H1 (cell line): ENCODE measurements around the gene ACACB. TPM values are rescaled to one million over a fixed set of nuclear protein-coding genes. Genes with fewer than 3 reads are reported as not detected.

Source experiments
- CTCF ChIA-PET: fragments of 300-600 bp; sonication (Branson Sonifier 250); formaldehyde crosslinking; loops from one replicate; lab custom pipeline; 2021; ENCODE audit not compliant: partially characterized antibody; lab: Charles Lee
- POLR2A ChIA-PET: fragments of 300-600 bp; sonication (Branson Sonifier 250); formaldehyde crosslinking; loops from one replicate; lab custom pipeline; 2021; ENCODE audit warnings: inconsistent platforms; ENCODE audit not compliant: partially characterized antibody; lab: Charles Lee
- DNase-seq, 2 experiments: peaks; one replicate each; pipeline versions ENCODE4 v3.0.0 to v3.0.0-alpha.2; 2010 to 2022; ENCODE audit warnings: low spot score in 2 of 2, low read depth in 1 of 2, mixed read lengths in 1 of 2
- FAIRE-seq: peaks from 2 replicates; lab custom pipeline; 2011; peaks lifted over from hg19 to GRCh38; lab: Jason Lieb, UNC
- H2AFZ ChIP-seq: 2 replicates; pipeline ENCODE4 v1.8.1; 2012; ENCODE audit warnings: low read length, inconsistent platforms
- H2AK5ac ChIP-seq: 2 replicates; pipeline ENCODE4 v1.6.1; 2013; ENCODE audit warnings: low read depth, low read length
- H2BK120ac ChIP-seq: replicated peaks from 2 replicates; pipeline ENCODE3; 2013; ENCODE audit warnings: low read depth, low read length, inconsistent platforms
- H2BK12ac ChIP-seq: 2 replicates; pipeline ENCODE4 v1.6.1; 2013; ENCODE audit warnings: low read depth, low read length
- H2BK15ac ChIP-seq: 2 replicates; pipeline ENCODE4 v1.6.1; 2013; ENCODE audit warnings: low read length
- H2BK20ac ChIP-seq: 2 replicates; pipeline ENCODE4 v1.6.1; 2013; ENCODE audit warnings: low read length
- H2BK5ac ChIP-seq: 2 replicates; pipeline ENCODE4 v1.6.1; 2013; ENCODE audit warnings: low read depth, low read length
- H3K14ac ChIP-seq: 2 replicates; pipeline ENCODE4 v1.6.1; 2013; ENCODE audit warnings: inconsistent platforms; ENCODE audit not compliant: insufficient read length
- H3K18ac ChIP-seq: 2 replicates; pipeline ENCODE4 v1.6.1; 2013; ENCODE audit warnings: low read length; ENCODE audit errors: extremely low read depth
- H3K23ac ChIP-seq: 2 replicates; pipeline ENCODE4 v1.6.1; 2013; ENCODE audit warnings: inconsistent platforms; ENCODE audit not compliant: insufficient read length
- H3K23me2 ChIP-seq: 2 replicates; pipeline ENCODE4 v1.6.1; 2013; ENCODE audit warnings: low read depth, low read length
- H3K27ac ChIP-seq: 2 replicates; pipeline ENCODE4 v1.6.1; 2011; ENCODE audit warnings: low read depth, low read length, inconsistent platforms
- H3K27me3 ChIP-seq, 4 experiments: replicated peaks in 1 of 4; 1 replicate in 1 of 4; 2 replicates in 3 of 4; pipeline versions ENCODE4 v1.6.1 to v1.8.1; 2011 to 2013; ENCODE audit warnings: low read length in 3 of 4, mild to moderate bottlenecking in 3 of 4, inconsistent platforms in 2 of 4, mixed read lengths in 2 of 4, moderate library complexity in 1 of 4; ENCODE audit not compliant: control insufficient read depth in 3 of 4, insufficient read depth in 3 of 4; ENCODE audit errors: extremely low read depth in 1 of 4
- H3K36me3 ChIP-seq, 4 experiments: 2 replicates each; pipeline versions ENCODE4 v1.6.1 to v1.8.1; 2011 to 2013; ENCODE audit warnings: mild to moderate bottlenecking in 4 of 4, low read length in 3 of 4, moderate library complexity in 2 of 4, control low read depth in 1 of 4, inconsistent platforms in 1 of 4; ENCODE audit not compliant: insufficient read depth in 4 of 4, control insufficient read depth in 2 of 4
- H3K4ac ChIP-seq: replicated peaks from 2 replicates; pipeline ENCODE3; 2013; ENCODE audit warnings: low read length, low read depth, mixed read lengths, inconsistent platforms; ENCODE audit not compliant: insufficient read length
- H3K4me1 ChIP-seq, 4 experiments: replicated peaks in 1 of 4; 1 replicate in 1 of 4; 2 replicates in 3 of 4; pipeline versions ENCODE4 v1.6.1 to v1.8.1; 2011 to 2013; ENCODE audit warnings: low read length in 3 of 4, inconsistent platforms in 2 of 4, mixed read lengths in 1 of 4; ENCODE audit not compliant: insufficient read depth in 4 of 4, control insufficient read depth in 3 of 4
- H3K4me2 ChIP-seq, 2 experiments: 2 replicates each; pipeline versions ENCODE4 v1.6.1 to v1.8.1; 2011 to 2013; ENCODE audit warnings: low read depth in 2 of 2, low read length in 2 of 2, control low read depth in 1 of 2, inconsistent platforms in 1 of 2, mild to moderate bottlenecking in 1 of 2; ENCODE audit not compliant: insufficient read depth in 1 of 2
- H3K4me3 ChIP-seq, 4 experiments: fragments of 200-600, 300-600 bp in 1 of 4; sonication (generic), shearing (Covaris generic), sonication (Bioruptor Twin) in 1 of 4; 2 replicates each; pipeline versions ENCODE4 v1.5.1 to v1.8.1; 2011 to 2016; ENCODE audit warnings: low read length in 4 of 4, low read depth in 3 of 4, control low read depth in 2 of 4, inconsistent platforms in 2 of 4, mild to moderate bottlenecking in 2 of 4, mixed read lengths in 1 of 4, moderate library complexity in 1 of 4; ENCODE audit not compliant: insufficient read depth in 2 of 4; ENCODE audit errors: extremely low read depth in 1 of 4
- H3K56ac ChIP-seq: replicated peaks from 2 replicates; pipeline ENCODE3; 2013; ENCODE audit warnings: low read depth, mild to moderate bottlenecking, mixed read lengths, low read length, inconsistent platforms; ENCODE audit not compliant: insufficient read length
- H3K79me1 ChIP-seq: 2 replicates; pipeline ENCODE4 v1.6.1; 2013; ENCODE audit warnings: low read depth, low read length, control low read depth
- H3K79me2 ChIP-seq, 2 experiments: 2 replicates each; pipeline versions ENCODE4 v1.6.1 to v1.8.1; 2012 to 2013; ENCODE audit warnings: low read length in 2 of 2, mild to moderate bottlenecking in 2 of 2, inconsistent platforms in 1 of 2; ENCODE audit not compliant: insufficient read depth in 2 of 2, control insufficient read depth in 1 of 2
- H3K9ac ChIP-seq, 4 experiments: replicated peaks in 1 of 4; 1 replicate in 1 of 4; 2 replicates in 3 of 4; pipeline versions ENCODE4 v1.6.1 to v1.8.1; 2011 to 2013; ENCODE audit warnings: low read depth in 3 of 4, low read length in 3 of 4, control low read depth in 2 of 4, mild to moderate bottlenecking in 2 of 4, moderate library complexity in 2 of 4, inconsistent platforms in 1 of 4; ENCODE audit errors: extremely low read depth in 1 of 4
- H3K9me3 ChIP-seq, 2 experiments: 2 replicates each; pipeline versions ENCODE4 v1.6.1 to v1.8.1; 2012 to 2013; ENCODE audit warnings: mild to moderate bottlenecking in 2 of 2, moderate library complexity in 2 of 2, control low read depth in 1 of 2, inconsistent platforms in 1 of 2, low read depth in 1 of 2, low read length in 1 of 2, mixed read lengths in 1 of 2; ENCODE audit not compliant: insufficient read depth in 2 of 2
- H4K20me1 ChIP-seq, 2 experiments: replicated peaks in 1 of 2; 2 replicates each; pipeline versions ENCODE3 to v1.8.1; 2011 to 2013; ENCODE audit warnings: inconsistent platforms in 2 of 2, low read length in 2 of 2, mild to moderate bottlenecking in 1 of 2; ENCODE audit not compliant: insufficient read depth in 2 of 2, control insufficient read depth in 1 of 2
- H4K5ac ChIP-seq: 2 replicates; pipeline ENCODE4 v1.6.1; 2013; ENCODE audit warnings: low read length, low read depth, mixed read lengths, inconsistent platforms; ENCODE audit not compliant: insufficient read length
- H4K8ac ChIP-seq: 2 replicates; pipeline ENCODE4 v1.8.0; 2013; ENCODE audit warnings: mild to moderate bottlenecking, moderate library complexity, low read length, inconsistent platforms; ENCODE audit not compliant: insufficient read depth; ENCODE audit errors: extremely low read depth
- H4K91ac ChIP-seq: replicated peaks from 2 replicates; pipeline ENCODE3; 2013; ENCODE audit warnings: low read length, mixed read lengths, inconsistent platforms; ENCODE audit not compliant: insufficient read length
- WGBS, 2 experiments: shearing (Covaris generic) in 1 of 2; methylation state at CpG; one replicate each; pipeline versions ENCODE4 v1.1.6 to v1.1.7; 2013 to 2015; ENCODE audit warnings: low lambda C conversion rate in 2 of 2, mixed read lengths in 2 of 2, inconsistent platforms in 1 of 2, low coverage in 1 of 2, missing lambda C conversion rate in 1 of 2; ENCODE audit not compliant: insufficient replicate concordance in 2 of 2, insufficient coverage in 1 of 2, insufficient read length in 1 of 2; ENCODE audit errors: extremely low coverage in 1 of 2, missing lambda C conversion rate in 1 of 2; 5-methylcytosine and 5-hydroxymethylcytosine counted together
- polyA plus RNA-seq, 7 experiments: library from polyadenylated mRNA; depleted of rRNA in 3 of 7; stranded (reverse) in 5 of 7; unstranded in 2 of 7; fragments of >200 nt in 5 of 7; fragments of 200-250 nt in 2 of 7; gene quantifications; 1 replicate in 5 of 7; 2 replicates in 1 of 7; 4 replicates in 1 of 7; pipeline versions ENCODE4 v1.2.1 to v1.2.3, GENCODE V29; 2011 to 2013; ENCODE audit warnings: missing spikeins in 2 of 7, mixed read lengths in 2 of 7
- total RNA-seq: library from RNA; stranded (reverse); fragmentation: NEBNext Ultra II Directional; extraction: Animal tissue kit (Norgen Biotek cat#: 25700); gene quantifications from 2 replicates; pipeline ENCODE4 v1.2.1, GENCODE V29; 2021

Gene ACACB
- total and polyA plus RNA-seq, 2 of the 8 experiments (the other 6 are each of a cell fraction or from before 2014, with no cell fraction given) = 5.8 to 15.3 TPM

- FAIRE-seq = no peak
These were observed 50.0 kb downstream of the ACACB start for GRCh38 chr12:109166371-109166770.

More at GRCh38 chr12:109166371-109166770, 50.0 kb downstream of the ACACB start:
- Histone ChIP-seq H3K36me3 (no peaks in the 10 kb centered on the region), H3K56ac (no peak overlapping the region), H2AK5ac (no peak overlapping the region), H2BK120ac (no peak overlapping the region), H3K9me3 (no peaks in the 10 kb centered on the region), H3K27ac (no peak overlapping the region), H4K8ac (no peak overlapping the region), H3K14ac (no peak overlapping the region), H4K5ac (no peak overlapping the region), H3K23me2 (no peaks in the 10 kb centered on the region), H3K4me2 (no peak overlapping the region), H2BK12ac (no peak overlapping the region), H3K27me3 (no peaks in the 10 kb centered on the region), H3K4me1 (no peaks in the 10 kb centered on the region), H2BK15ac (no peak overlapping the region), H4K91ac (no peak overlapping the region), H3K4ac (no peak overlapping the region), H3K4me3 (no peak overlapping the region), H3K79me1 (no peaks in the 10 kb centered on the region), H3K79me2 (no peaks in the 10 kb centered on the region), H2BK20ac (no peak overlapping the region), H2AFZ (no peak overlapping the region), H2BK5ac (no peak overlapping the region), H3K18ac (no peak overlapping the region), H3K9ac (no peak overlapping the region), H4K20me1 (peaks cover 0 to 1% of the 10 kb centered on the region in 2 experiments), H3K23ac (no peak overlapping the region)
- 93% methylated on average over 8 of the region's 9 CpGs; no CpG with 5 or more reads in 1 of the 2 experiments for WGBS, 2 experiments
- POLR2A ChIA-PET = interaction anchor here (1.1 kb wide), 1 partner anchor 11 kb away, joined by 5 read pairs; no protein-coding TSS in a partner anchor
- DNase-seq = no peak
- CTCF ChIA-PET = interaction anchor here (0.6 kb wide), 1 partner anchor 22 kb away, joined by 3 read pairs; no protein-coding TSS in a partner anchor
